Measurements from ENCODE around the gene SMAD2.

SMAD2 gene

GRCh38 chr18:47931718-47932103, 1.3 kb upstream of the SMAD2 start:
- no peak for DNase-seq

DNA sequence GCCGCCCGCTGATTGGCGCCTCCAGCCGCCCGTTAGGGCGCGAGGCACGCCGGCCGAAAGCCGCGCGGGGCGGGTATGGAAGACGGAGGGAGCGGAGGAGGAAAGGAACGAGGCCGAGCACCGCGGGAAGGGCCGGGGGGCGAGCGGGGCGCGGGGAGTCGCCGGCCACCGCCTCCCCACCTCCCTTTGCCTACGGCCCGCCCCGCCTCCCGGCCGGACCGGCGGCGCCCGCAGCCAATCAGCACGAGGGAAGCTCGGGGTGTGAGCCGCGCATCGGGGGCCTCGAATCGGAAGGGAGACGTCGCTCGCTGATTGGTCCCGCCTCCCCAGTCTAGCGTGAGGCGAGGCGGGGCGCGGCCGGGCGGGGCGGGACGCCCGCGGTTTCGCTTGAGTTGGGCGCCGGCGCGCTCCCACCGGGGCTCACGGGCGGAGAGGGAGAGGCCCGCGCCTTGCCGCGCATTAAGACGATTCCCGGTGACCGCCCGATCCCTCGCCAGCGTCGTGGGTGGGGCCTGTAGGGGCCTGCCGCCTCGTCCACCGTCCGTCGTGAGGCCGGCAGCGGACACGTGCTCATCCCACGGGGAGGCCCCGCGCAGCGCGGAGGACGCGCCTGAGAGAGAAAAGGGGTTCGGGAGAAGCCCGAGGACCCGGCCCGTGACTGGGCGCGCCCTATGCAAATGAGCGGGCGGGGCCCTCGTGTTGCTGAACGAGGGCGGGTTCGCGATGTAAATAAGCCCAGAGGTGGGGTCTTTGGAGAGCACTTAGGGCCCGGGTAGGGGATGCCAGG, 665 bp upstream of the SMAD2 start:
- DNase-seq = peak; percentile 96

GRCh38 chr18:47929681-47930198, 719 bp downstream of the SMAD2 start:
- no peak for DNase-seq

DNA sequence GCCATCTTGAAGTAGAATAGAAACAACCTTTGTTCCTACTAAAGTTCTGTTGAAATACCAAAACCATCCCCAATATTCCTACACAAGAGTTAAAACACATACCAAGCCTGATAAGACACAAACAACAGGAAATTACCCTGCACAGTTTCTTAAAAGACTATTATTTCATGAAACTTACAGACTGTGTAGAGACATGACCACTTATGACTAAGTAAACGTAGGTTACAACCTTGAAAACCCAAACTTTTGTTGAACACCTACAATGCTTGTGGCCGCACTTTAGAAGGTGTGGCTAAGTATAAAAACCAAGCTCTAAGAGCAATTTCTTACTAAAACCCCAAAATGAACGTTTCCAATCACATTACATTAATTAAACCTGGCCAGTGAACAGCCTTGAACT, 2.0 kb downstream of the SMAD2 start:
- no peak for DNase-seq

DNA sequence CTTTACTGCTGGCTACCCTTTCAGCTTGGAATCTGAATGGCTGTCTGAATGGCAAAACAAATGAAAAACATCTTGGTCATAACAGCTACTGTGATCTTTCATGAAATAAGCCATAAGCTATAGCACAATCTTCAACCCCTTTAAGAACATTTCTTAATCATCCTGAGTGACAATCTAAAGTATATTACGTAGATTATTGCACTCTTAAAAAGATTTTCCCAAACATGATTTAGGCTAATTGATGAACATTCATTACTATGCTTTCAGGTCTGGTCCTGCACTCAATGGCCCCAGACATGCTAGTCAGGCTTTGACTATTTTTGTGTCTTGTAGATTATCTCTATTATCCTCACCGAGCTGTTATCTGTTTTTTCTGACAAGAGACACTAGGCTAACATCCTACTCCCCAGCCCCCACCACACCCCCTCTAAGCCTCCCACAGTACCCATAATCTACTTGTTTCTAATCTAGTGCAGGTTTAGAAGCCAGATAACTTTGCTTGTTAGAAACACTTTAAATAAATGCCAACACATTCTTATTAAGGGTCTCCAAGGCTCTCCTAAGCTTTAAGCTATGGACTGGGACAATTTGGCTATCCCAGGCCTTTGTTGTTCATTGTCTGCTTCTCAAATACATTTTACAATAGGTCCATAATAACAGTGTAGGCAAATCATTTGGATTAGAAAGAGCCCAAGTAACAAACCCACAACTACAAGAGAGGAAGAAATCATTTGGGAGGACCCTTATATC, 4.2 kb downstream of the SMAD2 start:
- no peak for DNase-seq

GRCh38 chr18:47919916-47920315, 10.5 kb downstream of the SMAD2 start:
- DNase-seq = no peak

DNA sequence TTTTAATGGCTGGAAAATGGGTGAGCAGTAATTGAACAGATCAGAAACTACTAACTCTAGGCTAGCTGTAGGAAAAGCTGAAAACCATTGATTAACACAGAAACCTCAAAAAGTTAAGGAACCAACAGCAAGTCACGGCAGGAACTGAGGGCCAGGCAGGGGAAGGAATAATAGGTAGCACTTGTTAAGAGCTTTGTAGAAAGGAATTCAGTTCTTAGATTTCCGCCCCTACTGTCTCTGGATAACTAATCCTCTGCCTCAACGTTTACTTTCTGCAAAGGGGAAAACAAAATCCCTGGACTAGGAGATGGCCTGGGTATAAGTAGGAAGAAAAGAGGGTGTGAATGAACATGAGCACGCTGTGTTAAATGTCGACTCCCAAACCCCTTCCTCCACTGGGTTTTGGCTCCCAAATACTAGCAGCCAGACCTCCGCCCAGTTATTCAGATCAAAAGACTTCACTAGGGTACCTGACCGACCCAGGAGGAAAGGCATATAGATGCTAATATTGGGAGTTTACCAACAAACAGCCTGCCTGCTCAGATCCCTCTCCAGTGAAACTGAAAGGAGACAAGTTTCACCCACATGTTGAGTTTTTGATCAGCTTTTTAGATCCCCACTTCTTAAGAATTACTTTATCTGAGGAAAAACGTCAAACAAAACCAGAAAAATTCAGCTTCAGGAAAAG, 12.4 kb downstream of the SMAD2 start:
- DNase-seq = no peak

DNA sequence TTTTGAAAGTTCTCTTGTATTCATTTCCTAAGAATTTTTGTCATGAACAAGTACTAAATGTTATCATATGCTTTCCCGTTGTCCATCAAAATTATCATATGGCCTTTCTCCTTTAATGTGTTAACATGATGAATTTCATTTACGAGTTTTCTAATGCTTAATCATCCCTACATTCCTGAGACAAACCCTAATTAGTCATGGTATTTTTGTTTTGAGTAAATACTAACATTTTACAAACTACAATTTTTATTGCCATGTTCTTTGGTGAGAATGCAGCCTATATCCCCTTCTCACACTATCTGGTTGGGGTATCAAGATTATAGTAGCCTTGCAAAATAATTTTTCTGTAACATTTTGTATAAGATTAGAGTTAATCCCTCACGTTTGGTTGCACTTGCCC, 14.5 kb downstream of the SMAD2 start:
- DNase-seq = no peak

- DNase-seq = no peak
These were observed 15.2 kb downstream of the SMAD2 start for GRCh38 chr18:47915229-47915628.

DNA sequence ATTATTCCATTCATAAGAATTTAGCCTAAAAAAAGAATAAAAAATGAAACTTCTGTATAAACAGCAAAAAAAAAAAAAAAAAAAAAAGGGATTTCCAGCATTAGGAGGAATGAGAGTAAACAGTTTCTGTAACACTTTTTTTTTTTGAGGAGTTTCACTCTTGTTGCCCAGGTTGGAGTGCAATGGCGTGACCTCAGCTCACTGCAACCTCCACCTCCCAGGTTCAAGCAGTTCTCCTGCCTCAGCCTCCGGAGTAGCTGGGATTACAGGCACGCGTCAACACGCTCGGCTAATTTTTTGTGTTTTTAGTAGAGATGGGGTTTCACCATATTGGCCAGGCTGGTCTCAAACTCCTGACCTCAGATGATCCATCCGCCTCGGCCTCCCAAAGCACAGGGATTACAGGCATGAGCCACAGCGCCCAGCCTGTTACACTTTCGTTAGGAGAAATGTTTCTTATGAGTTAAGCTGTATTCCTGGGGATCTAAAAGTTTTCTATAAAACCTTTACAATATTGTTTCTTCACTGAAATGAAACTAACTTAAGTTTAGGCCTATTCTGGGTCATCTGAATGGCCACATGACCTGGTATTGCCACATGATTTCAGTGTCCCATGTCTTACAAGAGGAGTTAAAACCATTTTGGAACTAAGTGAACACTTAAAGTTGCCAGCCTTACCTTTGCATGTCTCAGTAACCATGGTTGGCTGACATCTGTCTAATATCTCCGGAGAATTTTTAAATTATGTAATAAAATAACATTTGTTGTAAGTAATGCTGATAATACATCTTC, 17.5 kb downstream of the SMAD2 start:
- no peak for DNase-seq

GRCh38 chr18:47912343-47912742, 18.1 kb downstream of the SMAD2 start:
- DNase-seq = no peak

- DNase-seq = no peak
These were observed 18.6 kb downstream of the SMAD2 start for GRCh38 chr18:47911877-47912276.

DNA sequence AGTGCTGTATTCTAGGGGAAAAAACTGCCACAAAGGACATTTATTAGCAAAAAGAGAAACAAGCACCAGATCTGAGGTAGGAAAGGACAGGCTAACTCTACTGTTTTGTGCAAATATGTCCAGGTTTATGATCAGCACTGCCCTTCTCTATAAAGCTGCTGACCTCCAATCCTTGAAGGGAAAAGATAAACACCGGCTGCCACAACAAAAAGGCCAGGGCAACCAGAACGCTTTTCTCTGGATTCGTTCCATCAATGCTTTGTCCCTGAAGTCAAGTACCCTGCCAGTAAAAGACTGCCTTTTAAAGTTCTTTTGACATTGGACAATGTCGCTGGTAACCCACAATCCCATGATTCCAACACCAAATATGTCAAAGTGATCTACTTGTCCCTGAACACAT, 21.0 kb downstream of the SMAD2 start:
- no peak for DNase-seq

GRCh38 chr18:47908592-47908991, 21.9 kb downstream of the SMAD2 start:
- no peak for DNase-seq

DNA sequence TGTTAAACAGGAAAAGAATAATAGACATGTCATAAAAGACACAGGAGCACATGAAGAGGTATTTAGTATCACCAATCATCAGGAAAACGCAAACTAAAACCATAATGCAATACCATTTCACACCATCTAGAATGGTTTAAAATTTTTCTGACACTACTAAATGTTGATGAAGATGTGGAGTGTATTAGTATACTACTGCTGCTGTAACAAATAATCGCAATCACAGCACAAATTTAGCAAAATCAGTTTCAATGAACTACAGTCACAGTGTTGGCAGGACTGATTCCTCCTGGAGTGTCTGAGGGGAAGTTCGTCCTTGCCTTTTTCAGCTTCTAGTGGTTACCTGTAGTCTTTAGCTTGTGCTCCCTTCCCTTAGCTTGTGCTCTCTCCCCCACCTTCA, 24.1 kb downstream of the SMAD2 start:
- no peak for DNase-seq

DNA sequence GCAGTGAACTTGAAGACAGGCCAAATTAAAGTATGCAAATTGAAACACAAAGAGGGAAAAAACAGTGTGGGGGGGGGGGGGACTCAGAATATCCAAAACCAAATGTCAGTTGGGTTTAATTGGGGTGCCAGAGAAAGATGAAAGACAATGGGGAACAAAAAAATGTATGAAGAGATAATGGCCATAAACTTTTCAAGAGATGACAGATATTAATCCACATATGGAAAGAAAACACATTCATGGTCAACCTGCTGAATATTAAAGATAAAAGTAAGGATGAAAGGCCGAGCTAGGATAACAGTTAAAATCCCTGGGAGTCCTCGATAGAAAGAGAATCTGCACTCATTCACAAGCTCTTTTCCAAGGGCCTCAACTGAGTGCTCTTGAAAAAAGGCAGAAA, 26.6 kb downstream of the SMAD2 start:
- no peak for DNase-seq

DNA sequence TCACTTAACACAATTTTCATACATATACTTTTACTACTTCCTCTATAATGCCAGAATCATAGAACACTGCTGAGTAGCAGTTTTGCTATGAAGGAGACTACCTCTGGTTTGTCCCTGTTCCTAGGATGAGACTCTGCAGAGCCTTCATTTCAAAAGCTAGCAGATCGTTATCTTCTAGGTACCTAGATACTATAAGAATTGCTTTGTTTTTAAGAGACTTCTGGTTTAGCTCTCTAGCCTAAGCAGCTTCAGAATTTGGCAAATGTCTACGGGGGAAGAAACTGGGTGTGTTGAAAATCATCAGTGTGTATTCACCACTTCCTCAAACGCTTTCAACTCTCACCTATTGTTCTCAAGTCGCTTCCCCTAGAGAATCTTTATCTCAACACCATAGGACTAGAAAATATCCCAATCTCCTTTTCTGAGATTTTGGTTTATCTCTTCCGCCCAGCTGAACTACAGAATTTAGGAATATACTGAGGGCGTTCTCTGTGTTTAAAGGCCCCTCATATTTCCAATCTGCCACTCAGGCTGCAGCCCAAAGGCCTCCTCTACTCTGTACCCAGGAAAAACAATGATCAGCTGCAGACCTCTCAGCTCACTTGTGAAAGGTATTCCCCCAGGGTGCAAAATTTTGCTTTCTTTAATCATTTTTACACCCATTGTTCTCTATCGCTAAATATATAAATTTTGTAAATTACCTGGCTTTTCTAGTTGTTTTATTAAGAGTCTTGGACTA, 28.7 kb downstream of the SMAD2 start:
- no peak for DNase-seq

DNA sequence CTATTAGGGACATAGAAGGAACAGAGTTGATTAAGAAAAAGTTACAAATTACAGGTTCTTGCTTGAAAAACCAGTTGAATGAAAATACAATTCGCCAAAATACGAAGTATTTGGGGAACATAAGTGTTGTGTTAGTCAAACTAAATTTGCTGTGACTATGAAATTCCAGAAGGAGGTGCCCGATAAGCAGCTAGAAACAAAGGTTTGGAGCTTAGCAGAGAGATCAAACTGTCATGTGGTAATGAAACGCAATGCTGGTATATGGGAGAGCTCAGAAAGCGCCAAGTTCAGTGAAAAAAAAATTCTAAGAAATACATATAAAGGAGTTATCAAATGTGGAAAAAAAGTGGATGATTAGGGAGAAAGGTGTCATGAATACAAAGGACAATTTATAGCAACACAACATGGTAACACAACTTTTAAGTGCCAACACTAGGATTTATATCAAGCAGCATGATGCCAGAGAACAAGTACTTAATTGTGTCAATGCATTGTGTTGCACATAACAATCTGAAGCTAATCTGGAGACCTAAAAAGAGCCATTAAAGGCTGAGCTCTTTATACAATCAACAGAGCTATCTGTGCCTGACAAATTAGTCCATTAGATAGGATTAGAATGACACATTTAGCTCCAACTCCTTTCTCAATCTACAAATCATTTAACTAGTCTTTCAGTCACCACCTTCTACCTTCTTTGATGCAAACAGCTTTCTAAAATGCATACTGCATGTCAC, 31.2 kb downstream of the SMAD2 start:
- DNase-seq = no peak

- DNase-seq = no peak
These were observed 31.8 kb downstream of the SMAD2 start for GRCh38 chr18:47898696-47899095.

GRCh38 chr18:47898055-47898454, 32.4 kb downstream of the SMAD2 start:
- no peak for DNase-seq

GRCh38 chr18:47895565-47896250, 34.8 kb downstream of the SMAD2 start:
- no peak for DNase-seq
